Measurements from ENCODE around the gene SIRT4. TPM values are rescaled to one million over a fixed set of nuclear protein-coding genes. Genes with fewer than 3 reads are reported as not detected.
A peak's percentile ranks its signal among the peaks of the same experiment; 100 is the strongest.

The SIRT4 gene
- total and polyA plus RNA-seq, 2 of the 13 experiments (the other 11 are each of a cell fraction or from before 2014, with no cell fraction given), result 3.4 to 5.8 TPM

DNA sequence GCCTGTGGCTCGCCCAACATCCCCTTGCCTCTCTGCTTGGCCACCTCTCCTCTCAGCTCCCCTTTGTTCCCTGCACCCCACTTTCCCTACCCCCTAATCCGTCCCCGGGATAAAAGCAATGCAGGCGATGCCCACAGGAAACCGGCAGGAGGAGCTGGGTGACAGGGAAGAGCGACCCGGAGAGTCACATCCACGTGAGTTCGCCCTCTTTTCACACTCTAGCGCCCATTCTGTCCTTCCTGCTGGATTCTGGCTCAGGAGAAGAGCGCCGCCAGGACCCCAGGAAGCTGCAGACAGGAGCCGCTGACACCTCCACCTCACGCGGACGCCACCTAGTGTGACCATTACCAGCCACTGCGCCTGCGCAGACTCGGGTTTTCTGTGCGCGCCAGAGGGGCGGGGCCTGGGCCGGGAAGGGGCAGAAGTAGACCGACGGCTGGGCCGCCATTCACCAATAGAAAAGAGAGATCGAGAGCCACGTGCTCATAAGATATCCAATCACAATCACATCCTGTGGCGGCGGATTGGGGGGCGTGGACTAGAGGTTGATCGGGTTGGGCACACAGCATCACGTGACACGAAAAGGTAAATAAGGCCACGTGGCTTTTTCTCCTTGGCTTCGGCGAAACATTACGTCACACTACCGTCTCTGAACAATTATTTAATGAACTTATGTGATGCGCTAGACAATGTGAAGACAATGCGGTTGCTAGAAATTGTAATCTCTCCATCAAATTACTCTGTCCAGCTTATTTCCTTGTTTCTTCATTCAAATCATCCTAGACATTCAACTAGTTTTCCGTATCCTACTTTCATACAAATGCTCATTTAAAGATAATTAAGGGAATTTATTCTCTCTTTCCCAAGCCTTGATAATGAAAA lies 15.3 kb downstream of the SIRT4 start (continued):
- TF ChIP-seq ZNF747 (CRISPR knock-in tag; IDR thresholded peaks at IDR 0.05; ENCODE audit: borderline replicate concordance) (0 out of 2 replicates have a peak, but pooled peaks have one; percentile 28), ZNF329 (CRISPR knock-in tag; IDR thresholded peaks at IDR 0.05; ENCODE audit: low read depth) (no peak), IRX3 (CRISPR knock-in tag; IDR thresholded peaks at IDR 0.05; ENCODE audit: borderline replicate concordance, low read depth) (0 out of 2 replicates have a peak, but pooled peaks have one; percentile 20), ASH2L (IDR thresholded peaks at IDR 0.05; ENCODE audit: insufficient read length, low read depth, low read length) (peak; percentile 15), ATF1 (CRISPR knock-in tag; IDR thresholded peaks at IDR 0.05) (peak; percentile 79), TOPORS (CRISPR knock-in tag; IDR thresholded peaks at IDR 0.05) (no peak), ZSCAN31 (CRISPR knock-in tag; IDR thresholded peaks at IDR 0.05; ENCODE audit: low read depth) (peak; percentile 88), KDM4B (CRISPR knock-in tag; IDR thresholded peaks at IDR 0.05) (0 out of 2 replicates have a peak, but pooled peaks have one; percentile 46), ZNF773 (CRISPR knock-in tag; IDR thresholded peaks at IDR 0.05; ENCODE audit: borderline replicate concordance) (no peak), MEIS1 (CRISPR knock-in tag; IDR thresholded peaks at IDR 0.05; ENCODE audit: borderline replicate concordance) (peak; percentile 79; the same call in 1 of the 2 replicates), KAT8 (CRISPR knock-in tag; IDR thresholded peaks at IDR 0.05) (peak; percentile 61; the same call in 1 of the 2 replicates), FOXK1 (CRISPR knock-in tag; IDR thresholded peaks at IDR 0.05; ENCODE audit: borderline replicate concordance, low read depth) (peak; percentile 99), ZFP90 (CRISPR knock-in tag; IDR thresholded peaks at IDR 0.05; ENCODE audit: borderline replicate concordance) (peak; percentile 62; the same call in 1 of the 2 replicates), NRL (CRISPR knock-in tag; IDR thresholded peaks at IDR 0.05; ENCODE audit: borderline replicate concordance) (peak; percentile 87; the same call in 1 of the 2 replicates), MYNN (CRISPR knock-in tag; IDR thresholded peaks at IDR 0.05; ENCODE audit: low read depth) (no peak), ZNF644 (CRISPR knock-in tag; IDR thresholded peaks at IDR 0.05; ENCODE audit: low read depth) (no peak), CREM (IDR thresholded peaks at IDR 0.05) (peak; percentile 80), CREM (CRISPR knock-in tag; IDR thresholded peaks at IDR 0.05) (no peak), STAG1 (CRISPR knock-in tag; IDR thresholded peaks at IDR 0.05) (0 out of 2 replicates have a peak, but pooled peaks have one; percentile 7), TCF7 (IDR thresholded peaks at IDR 0.05; ENCODE audit: low read depth) (no peak), ZNF205 (CRISPR knock-in tag; IDR thresholded peaks at IDR 0.05) (peak; percentile 56; the same call in 1 of the 2 replicates), MED8 (CRISPR knock-in tag; IDR thresholded peaks at IDR 0.05; ENCODE audit: insufficient replicate concordance) (no peak), ZNF629 (CRISPR knock-in tag; conservative IDR thresholded peaks at IDR 0.05) (0 out of 2 replicates have a peak, but pooled peaks have one; percentile 21), ZIK1 (CRISPR knock-in tag; IDR thresholded peaks at IDR 0.05; ENCODE audit: borderline replicate concordance, low read depth) (peak; percentile 68; the same call in 1 of the 2 replicates)
- TF ChIP-seq, protein P1, sequence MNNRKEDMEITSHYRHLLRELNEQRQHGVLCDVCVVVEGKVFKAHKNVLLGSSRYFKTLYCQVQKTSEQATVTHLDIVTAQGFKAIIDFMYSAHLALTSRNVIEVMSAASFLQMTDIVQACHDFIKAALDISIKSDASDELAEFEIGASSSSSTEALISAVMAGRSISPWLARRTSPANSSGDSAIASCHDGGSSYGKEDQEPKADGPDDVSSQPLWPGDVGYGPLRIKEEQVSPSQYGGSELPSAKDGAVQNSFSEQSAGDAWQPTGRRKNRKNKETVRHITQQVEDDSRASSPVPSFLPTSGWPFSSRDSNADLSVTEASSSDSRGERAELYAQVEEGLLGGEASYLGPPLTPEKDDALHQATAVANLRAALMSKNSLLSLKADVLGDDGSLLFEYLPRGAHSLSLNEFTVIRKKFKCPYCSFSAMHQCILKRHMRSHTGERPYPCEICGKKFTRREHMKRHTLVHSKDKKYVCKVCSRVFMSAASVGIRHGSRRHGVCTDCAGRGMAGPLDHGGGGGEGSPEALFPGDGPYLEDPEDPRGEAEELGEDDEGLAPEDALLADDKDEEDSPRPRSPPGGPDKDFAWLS (CRISPR knock-in tag; IDR thresholded peaks at IDR 0.05; ENCODE audit: borderline replicate concordance), result no peak
- TF ChIP-seq, protein P2, sequence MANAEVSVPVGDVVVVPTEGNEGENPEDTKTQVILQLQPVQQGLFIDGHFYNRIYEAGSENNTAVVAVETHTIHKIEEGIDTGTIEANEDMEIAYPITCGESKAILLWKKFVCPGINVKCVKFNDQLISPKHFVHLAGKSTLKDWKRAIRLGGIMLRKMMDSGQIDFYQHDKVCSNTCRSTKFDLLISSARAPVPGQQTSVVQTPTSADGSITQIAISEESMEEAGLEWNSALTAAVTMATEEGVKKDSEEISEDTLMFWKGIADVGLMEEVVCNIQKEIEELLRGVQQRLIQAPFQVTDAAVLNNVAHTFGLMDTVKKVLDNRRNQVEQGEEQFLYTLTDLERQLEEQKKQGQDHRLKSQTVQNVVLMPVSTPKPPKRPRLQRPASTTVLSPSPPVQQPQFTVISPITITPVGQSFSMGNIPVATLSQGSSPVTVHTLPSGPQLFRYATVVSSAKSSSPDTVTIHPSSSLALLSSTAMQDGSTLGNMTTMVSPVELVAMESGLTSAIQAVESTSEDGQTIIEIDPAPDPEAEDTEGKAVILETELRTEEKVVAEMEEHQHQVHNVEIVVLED (CRISPR knock-in tag; IDR thresholded peaks at IDR 0.05; ENCODE audit: borderline replicate concordance), result no peak; the same call in 1 of the 2 replicates
- TF ChIP-seq, protein P3, sequence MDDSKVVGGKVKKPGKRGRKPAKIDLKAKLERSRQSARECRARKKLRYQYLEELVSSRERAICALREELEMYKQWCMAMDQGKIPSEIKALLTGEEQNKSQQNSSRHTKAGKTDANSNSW (CRISPR knock-in tag; IDR thresholded peaks at IDR 0.05; ENCODE audit: borderline replicate concordance), result no peak

Measured in HepG2 (cell line).